Neural cell (in vitro differentiated cells): Measurements from ENCODE around the gene DNM1. TPM values are rescaled to one million over a fixed set of nuclear protein-coding genes. Genes with fewer than 3 reads are reported as not detected.

ENCODE experiments used
- H2AFZ ChIP-seq: fragments of 200-600, 300-800 bp; sonication (generic), shearing (Covaris generic); 2 replicates; pipeline ENCODE4 v1.6.0; 2014; ENCODE audit warnings: low read depth, mild to moderate bottlenecking, antibody characterized with exemption, low read length, moderate library complexity
- H3F3A ChIP-seq: fragments of 200-600 bp; shearing (Covaris generic); 2 replicates; pipeline ENCODE4 v1.6.1; 2016; ENCODE audit warnings: mild to moderate bottlenecking, moderate library complexity, mixed read lengths, antibody characterized with exemption, low read length; ENCODE audit not compliant: insufficient read depth, poor library complexity, severe bottlenecking
- H3K27ac ChIP-seq: fragments of 200-600, 300-800 bp; sonication (generic), shearing (Covaris generic); 2 replicates; pipeline ENCODE4 v1.5.1; 2014; ENCODE audit warnings: mild to moderate bottlenecking, low read length, moderate library complexity
- H3K27me3 ChIP-seq: fragments of 300-800, 200-600 bp; sonication (generic), shearing (Covaris generic); 2 replicates; pipeline ENCODE4 v1.6.0; 2014; ENCODE audit warnings: mild to moderate bottlenecking, low read depth, low read length, moderate library complexity; ENCODE audit not compliant: insufficient read depth
- H3K36me3 ChIP-seq: fragments of 300-800, 200-600 bp; sonication (generic), shearing (Covaris generic); 2 replicates; pipeline ENCODE4 v1.5.1; 2014; ENCODE audit warnings: mild to moderate bottlenecking, antibody characterized with exemption, low read length, moderate library complexity; ENCODE audit not compliant: insufficient read depth
- H3K4me2 ChIP-seq: fragments of 300-800, 200-600 bp; sonication (generic), shearing (Covaris generic); 2 replicates; pipeline ENCODE4 v1.6.0; 2014; ENCODE audit warnings: mild to moderate bottlenecking, low read length
- H3K4me3 ChIP-seq: fragments of 300-800, 200-600 bp; sonication (generic), shearing (Covaris generic); 2 replicates; pipeline ENCODE4 v1.5.1; 2014; ENCODE audit warnings: mild to moderate bottlenecking, low read length, moderate library complexity
- H3K79me2 ChIP-seq: fragments of 200-600 bp; shearing (Covaris generic); replicated peaks from 2 replicates; pipeline ENCODE4 v1.6.0; 2014; ENCODE audit warnings: mild to moderate bottlenecking, low read length, moderate library complexity; ENCODE audit not compliant: insufficient read depth
- H3K9ac ChIP-seq: fragments of 300-800, 200-600 bp; sonication (generic), shearing (Covaris generic); 2 replicates; pipeline ENCODE4 v1.6.1; 2016; ENCODE audit warnings: mild to moderate bottlenecking, low read length, mixed read lengths
- H3K9me2 ChIP-seq: fragments of 200-600 bp; shearing (Covaris generic); 2 replicates; pipeline ENCODE4 v1.6.1; 2016; ENCODE audit warnings: mild to moderate bottlenecking, low read length, mixed read lengths; ENCODE audit not compliant: insufficient read depth
- H3K9me3 ChIP-seq: fragments of 200-600, 300-800 bp; sonication (generic), shearing (Covaris generic); 2 replicates; pipeline ENCODE4 v1.6.1; 2016; ENCODE audit warnings: mild to moderate bottlenecking, mixed run types, low read length, moderate library complexity, mixed read lengths
- H4K20me1 ChIP-seq: fragments of 200-600 bp; shearing (Covaris generic); 2 replicates; pipeline ENCODE4 v1.6.1; 2016; ENCODE audit warnings: mild to moderate bottlenecking, mixed run types; ENCODE audit not compliant: insufficient read depth
- EP300 ChIP-seq: fragments of 450-650 bp; conservative IDR thresholded peaks from 2 replicates; pipeline ENCODE4 v1.6.1; 2014; ENCODE audit warnings: antibody characterized with exemption, mild to moderate bottlenecking, moderate library complexity; ENCODE audit not compliant: poor library complexity, severe bottlenecking
- EZH2 ChIP-seq: fragments of 200-600, 300-800 bp; shearing (Covaris generic), sonication (generic); IDR thresholded peaks from 2 replicates; pipeline ENCODE4 v1.6.1; 2014; ENCODE audit warnings: antibody characterized with exemption, low read length, borderline replicate concordance, mild to moderate bottlenecking; ENCODE audit not compliant: insufficient read depth, poor library complexity, severe bottlenecking
- MXI1 ChIP-seq: fragments of 450-650 bp; conservative IDR thresholded peaks from 2 replicates; pipeline ENCODE4 v1.6.1; 2014; ENCODE audit warnings: antibody characterized with exemption, mild to moderate bottlenecking; ENCODE audit not compliant: poor library complexity, severe bottlenecking
- POLR2AphosphoS5 ChIP-seq: IDR thresholded peaks from 2 replicates; pipeline ENCODE4 v1.6.1; 2012
- RAD21 ChIP-seq: fragments of 450-650 bp; conservative IDR thresholded peaks from 2 replicates; pipeline ENCODE4 v1.6.1; 2014; ENCODE audit warnings: antibody characterized with exemption, mild to moderate bottlenecking, moderate library complexity
- SMC3 ChIP-seq: fragments of 450-650 bp; conservative IDR thresholded peaks from 2 replicates; pipeline ENCODE4 v1.6.1; 2014; ENCODE audit warnings: antibody characterized with exemption, mild to moderate bottlenecking, moderate library complexity; ENCODE audit not compliant: poor library complexity
- TAF1 ChIP-seq: IDR thresholded peaks from 2 replicates; pipeline ENCODE4 v1.6.1; 2012; ENCODE audit warnings: low read depth
- polyA plus RNA-seq: library from polyadenylated mRNA; depleted of rRNA; stranded (reverse); fragments of >200 nt; gene quantifications from 2 replicates; pipeline ENCODE4 v1.2.3, GENCODE V29; 2014
- TF ChIP-seq, protein P1 (sequence below): fragments of 450-650 bp; IDR thresholded peaks from 2 replicates; pipeline ENCODE4 v1.5.1; 2014; ENCODE audit warnings: antibody characterized with exemption, mild to moderate bottlenecking, moderate library complexity; ENCODE audit not compliant: poor library complexity, severe bottlenecking
- TF ChIP-seq, protein P2 (sequence below): IDR thresholded peaks from 2 replicates; pipeline ENCODE4 v1.6.1; 2012; ENCODE audit warnings: borderline replicate concordance

DNM1 gene
- polyA plus RNA-seq, 1 donor from 2014 or later, result 104 TPM

DNA sequence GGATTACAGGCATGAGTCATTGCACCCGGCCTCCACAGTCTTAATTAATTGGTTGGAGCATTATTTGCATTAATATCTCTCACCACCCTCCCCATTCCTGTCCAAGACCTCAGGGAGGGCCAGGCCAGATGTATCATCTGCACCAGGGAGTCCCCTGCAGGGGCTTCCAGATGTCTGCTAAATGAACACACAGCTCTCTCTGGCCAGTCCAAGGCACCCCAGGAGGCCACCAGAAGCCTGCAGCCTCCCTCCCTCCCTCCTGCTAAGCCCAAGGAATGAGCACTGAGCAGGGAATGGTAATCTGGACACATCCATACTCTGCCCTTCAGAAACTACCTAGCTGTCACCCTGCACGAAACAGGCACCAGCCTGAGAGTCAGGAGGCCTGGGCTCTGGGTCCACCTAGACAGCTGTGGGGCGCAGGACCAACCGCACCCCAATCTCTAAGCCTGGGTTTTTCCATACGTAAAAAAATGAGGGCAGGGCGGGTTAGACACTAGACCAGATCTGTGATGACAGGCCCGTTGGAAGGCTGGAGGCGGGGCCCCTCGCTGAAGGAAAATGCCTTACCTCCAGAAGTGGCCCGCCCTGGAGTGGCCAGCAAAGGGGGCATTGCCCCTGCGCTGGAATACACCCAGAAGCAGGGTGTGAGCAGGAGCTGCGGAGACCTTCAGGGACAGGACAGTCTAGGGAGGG lies 20.1 kb upstream of the DNM1 start:
- Histone ChIP-seq H3F3A (no peaks in the 10 kb centered on the region), H3K4me3 (no peak overlapping the region), H3K79me2 (no peaks in the 10 kb centered on the region), H3K27me3 (no peaks in the 10 kb centered on the region), H3K9ac (no peak overlapping the region), H3K9me3 (peaks cover 5% of the 10 kb centered on the region), H2AFZ (no peak overlapping the region), H3K4me2 (no peak overlapping the region), H4K20me1 (no peaks in the 10 kb centered on the region), H3K36me3 (peaks cover 19% of the 10 kb centered on the region), H3K27ac (no peak overlapping the region), H3K9me2 (no peaks in the 10 kb centered on the region)
- TF ChIP-seq POLR2AphosphoS5, result no peak
- TF ChIP-seq MXI1, result no peak
- TF ChIP-seq SMC3, result no peak
- no peak for TF ChIP-seq EP300
- TF ChIP-seq RAD21, result no peak
- TF ChIP-seq EZH2, result no peak
- TF ChIP-seq, protein P1, sequence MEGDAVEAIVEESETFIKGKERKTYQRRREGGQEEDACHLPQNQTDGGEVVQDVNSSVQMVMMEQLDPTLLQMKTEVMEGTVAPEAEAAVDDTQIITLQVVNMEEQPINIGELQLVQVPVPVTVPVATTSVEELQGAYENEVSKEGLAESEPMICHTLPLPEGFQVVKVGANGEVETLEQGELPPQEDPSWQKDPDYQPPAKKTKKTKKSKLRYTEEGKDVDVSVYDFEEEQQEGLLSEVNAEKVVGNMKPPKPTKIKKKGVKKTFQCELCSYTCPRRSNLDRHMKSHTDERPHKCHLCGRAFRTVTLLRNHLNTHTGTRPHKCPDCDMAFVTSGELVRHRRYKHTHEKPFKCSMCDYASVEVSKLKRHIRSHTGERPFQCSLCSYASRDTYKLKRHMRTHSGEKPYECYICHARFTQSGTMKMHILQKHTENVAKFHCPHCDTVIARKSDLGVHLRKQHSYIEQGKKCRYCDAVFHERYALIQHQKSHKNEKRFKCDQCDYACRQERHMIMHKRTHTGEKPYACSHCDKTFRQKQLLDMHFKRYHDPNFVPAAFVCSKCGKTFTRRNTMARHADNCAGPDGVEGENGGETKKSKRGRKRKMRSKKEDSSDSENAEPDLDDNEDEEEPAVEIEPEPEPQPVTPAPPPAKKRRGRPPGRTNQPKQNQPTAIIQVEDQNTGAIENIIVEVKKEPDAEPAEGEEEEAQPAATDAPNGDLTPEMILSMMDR, result no peak
- TF ChIP-seq, protein P2, sequence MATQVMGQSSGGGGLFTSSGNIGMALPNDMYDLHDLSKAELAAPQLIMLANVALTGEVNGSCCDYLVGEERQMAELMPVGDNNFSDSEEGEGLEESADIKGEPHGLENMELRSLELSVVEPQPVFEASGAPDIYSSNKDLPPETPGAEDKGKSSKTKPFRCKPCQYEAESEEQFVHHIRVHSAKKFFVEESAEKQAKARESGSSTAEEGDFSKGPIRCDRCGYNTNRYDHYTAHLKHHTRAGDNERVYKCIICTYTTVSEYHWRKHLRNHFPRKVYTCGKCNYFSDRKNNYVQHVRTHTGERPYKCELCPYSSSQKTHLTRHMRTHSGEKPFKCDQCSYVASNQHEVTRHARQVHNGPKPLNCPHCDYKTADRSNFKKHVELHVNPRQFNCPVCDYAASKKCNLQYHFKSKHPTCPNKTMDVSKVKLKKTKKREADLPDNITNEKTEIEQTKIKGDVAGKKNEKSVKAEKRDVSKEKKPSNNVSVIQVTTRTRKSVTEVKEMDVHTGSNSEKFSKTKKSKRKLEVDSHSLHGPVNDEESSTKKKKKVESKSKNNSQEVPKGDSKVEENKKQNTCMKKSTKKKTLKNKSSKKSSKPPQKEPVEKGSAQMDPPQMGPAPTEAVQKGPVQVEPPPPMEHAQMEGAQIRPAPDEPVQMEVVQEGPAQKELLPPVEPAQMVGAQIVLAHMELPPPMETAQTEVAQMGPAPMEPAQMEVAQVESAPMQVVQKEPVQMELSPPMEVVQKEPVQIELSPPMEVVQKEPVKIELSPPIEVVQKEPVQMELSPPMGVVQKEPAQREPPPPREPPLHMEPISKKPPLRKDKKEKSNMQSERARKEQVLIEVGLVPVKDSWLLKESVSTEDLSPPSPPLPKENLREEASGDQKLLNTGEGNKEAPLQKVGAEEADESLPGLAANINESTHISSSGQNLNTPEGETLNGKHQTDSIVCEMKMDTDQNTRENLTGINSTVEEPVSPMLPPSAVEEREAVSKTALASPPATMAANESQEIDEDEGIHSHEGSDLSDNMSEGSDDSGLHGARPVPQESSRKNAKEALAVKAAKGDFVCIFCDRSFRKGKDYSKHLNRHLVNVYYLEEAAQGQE, result no peak
- TF ChIP-seq TAF1, result no peak

DNA sequence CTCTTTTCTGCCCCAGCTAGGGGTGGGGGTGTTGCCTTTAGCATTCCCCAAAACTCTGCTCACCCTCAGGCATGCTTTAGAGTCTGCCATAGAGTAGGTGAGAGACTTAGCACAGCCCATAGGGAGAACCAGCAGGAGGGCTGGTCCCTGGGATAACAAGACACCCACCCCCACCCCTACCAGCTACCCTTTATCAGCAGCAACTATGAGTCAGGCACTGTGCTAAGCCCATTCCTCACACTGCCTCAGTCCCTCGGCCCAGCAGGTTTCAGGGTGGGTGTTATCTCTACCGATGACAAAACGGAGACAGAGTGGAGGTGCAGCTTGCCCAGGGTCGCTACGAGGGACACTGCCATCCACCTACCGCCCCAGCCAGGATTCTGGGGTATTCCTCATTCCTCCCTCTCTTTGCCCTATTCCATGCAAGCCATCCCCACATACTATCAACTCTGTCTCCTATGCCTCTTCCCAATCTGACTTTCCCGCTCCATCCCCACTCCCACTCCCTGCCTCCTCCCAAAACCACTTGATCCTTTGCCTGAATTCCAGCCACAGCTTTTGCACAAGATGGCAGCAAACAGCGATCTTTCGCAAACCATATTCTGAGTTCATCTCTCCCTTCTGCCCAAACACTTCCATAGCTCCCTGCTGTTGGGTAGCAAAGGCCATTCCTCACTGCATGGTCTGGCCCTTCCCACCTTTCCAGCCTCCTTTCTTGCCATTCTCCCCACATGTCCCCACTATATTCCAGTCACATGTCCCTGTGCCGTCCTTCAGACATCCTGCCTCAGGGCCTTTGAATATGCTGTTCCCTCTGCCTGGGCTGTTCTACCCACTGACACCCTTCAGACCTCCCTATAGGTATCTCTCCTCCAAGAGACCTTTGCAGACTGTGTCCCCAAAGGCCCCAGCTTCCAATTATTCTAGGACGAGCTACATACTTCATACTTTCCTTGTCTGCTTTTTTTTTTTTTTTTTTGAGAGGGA lies 16.9 kb upstream of the DNM1 start:
- Histone ChIP-seq H3K9ac (no peak overlapping the region), H3K9me2 (no peaks in the 10 kb centered on the region), H3K9me3 (no peaks in the 10 kb centered on the region), H3K27ac (no peak overlapping the region), H3K27me3 (no peaks in the 10 kb centered on the region), H3K4me2 (no peak overlapping the region), H4K20me1 (no peaks in the 10 kb centered on the region), H3K79me2 (peaks cover 6% of the 10 kb centered on the region), H3F3A (no peaks in the 10 kb centered on the region), H3K36me3 (peaks cover 5% of the 10 kb centered on the region), H2AFZ (no peak overlapping the region), H3K4me3 (no peak overlapping the region)
- TF ChIP-seq EP300, result no peak
- TF ChIP-seq EZH2, result no peak
- TF ChIP-seq, protein P1, result no peak
- no peak for TF ChIP-seq POLR2AphosphoS5
- no peak for TF ChIP-seq TAF1
- TF ChIP-seq, protein P2, result no peak
- TF ChIP-seq RAD21, result no peak
- TF ChIP-seq MXI1, result no peak
- no peak for TF ChIP-seq SMC3
